Measurements from ENCODE around the gene SLC25A20. TPM values are rescaled to one million over a fixed set of nuclear protein-coding genes. Genes with fewer than 3 reads are reported as not detected.

Gene SLC25A20
- polyA plus RNA-seq, 3 donors: 43.6 to 60.8 (median 56.1) TPM

- Histone ChIP-seq H3K79me2 (ENCODE audit: insufficient read depth, low read length) (peaks cover 57% of the 10 kb centered on the region), H3K27me3 (ENCODE audit: control insufficient read depth in 2 of 2, insufficient read depth in 2 of 2, low read length in 2 of 2) (no peaks in the 10 kb centered on the region), H3K4me2 (replicated peaks; ENCODE audit: extremely low read depth, low read length, poor library complexity, severe bottlenecking) (no peak overlapping the region), H3K9ac (ENCODE audit: insufficient read depth, low read length, poor library complexity, severe bottlenecking) (no peak overlapping the region), H3K27ac (ENCODE audit: low read depth in 1 of 2, low read length in 2 of 2) (no peak overlapping the region), H3K9me3 (replicated peaks in 1 of 2; ENCODE audit: control insufficient read depth in 1 of 2, insufficient read depth in 1 of 2, low read length in 2 of 2) (no peaks in the 10 kb centered on the region), H2AFZ (ENCODE audit: insufficient read depth, low read depth, low read length, poor library complexity, severe bottlenecking) (no peak overlapping the region), H4K20me1 (ENCODE audit: insufficient read depth, low read length) (peaks cover 26% of the 10 kb centered on the region), H3K4me3 (replicated peaks in 1 of 3; ENCODE audit: low read depth in 2 of 3, low read length in 3 of 3) (no peak overlapping the region), H3K4me1 (ENCODE audit: control insufficient read depth in 1 of 2, insufficient read depth in 2 of 2, low read length in 2 of 2) (no peaks in the 10 kb centered on the region), H3K36me3 (replicated peaks in 1 of 2; ENCODE audit: control insufficient read depth in 1 of 2, insufficient read depth in 2 of 2, low read length in 2 of 2) (peaks cover 0 to 8% of the 10 kb centered on the region in 2 donors)
- Mint-ChIP-seq H3K27ac (peak overlapping the region in 2 of 7 donors; percentile 6 to 28), H3K4me3 (no peak overlapping the region), H3K9me3 (peaks cover 0 to 2% (median 0%) of the 10 kb centered on the region in 7 donors), H3K27me3 (ENCODE audit: low read depth in 3 of 3) (no peaks in the 10 kb centered on the region), H3K4me1 (peaks cover 4% of the 10 kb centered on the region), H3K36me3 (peaks cover 11 to 17% of the 10 kb centered on the region in 2 donors)
- intact Hi-C loops (cut with micrococcal nuclease): no loop called here
- no peak for TF ChIP-seq CTCF (IDR thresholded peaks at IDR 0.05)
- WGBS (ENCODE audit: insufficient coverage): 92% methylated on average over 2 of the region's 7 CpGs
- no peak for DNase-seq
These were observed 79.2 kb downstream of the SLC25A20 start for GRCh38 chr3:48819234-48820221.

- peak overlapping the region in 1 of 2 donors; percentile 76 for H3K27ac ChIP-seq (ENCODE audit: low read depth in 1 of 2, low read length in 2 of 2)
- H3K4me1 Mint-ChIP-seq: peaks cover 28% of the 10 kb centered on the region
These were observed 87.2 kb downstream of the SLC25A20 start for GRCh38 chr3:48811524-48811923.

More at GRCh38 chr3:48811524-48811923, 87.2 kb downstream of the SLC25A20 start:
- Histone ChIP-seq H3K79me2 (ENCODE audit: insufficient read depth, low read length) (peaks cover 54% of the 10 kb centered on the region), H3K36me3 (replicated peaks in 1 of 2; ENCODE audit: control insufficient read depth in 1 of 2, insufficient read depth in 2 of 2, low read length in 2 of 2) (no peaks in the 10 kb centered on the region), H3K4me2 (replicated peaks; ENCODE audit: extremely low read depth, low read length, poor library complexity, severe bottlenecking) (no peak overlapping the region), H3K9ac (ENCODE audit: insufficient read depth, low read length, poor library complexity, severe bottlenecking) (no peak overlapping the region), H2AFZ (ENCODE audit: insufficient read depth, low read depth, low read length, poor library complexity, severe bottlenecking) (no peak overlapping the region), H3K9me3 (replicated peaks in 1 of 2; ENCODE audit: control insufficient read depth in 1 of 2, insufficient read depth in 1 of 2, low read length in 2 of 2) (no peaks in the 10 kb centered on the region), H4K20me1 (ENCODE audit: insufficient read depth, low read length) (no peaks in the 10 kb centered on the region), H3K4me1 (ENCODE audit: control insufficient read depth in 1 of 2, insufficient read depth in 2 of 2, low read length in 2 of 2) (peaks cover 19 to 37% of the 10 kb centered on the region in 2 donors), H3K4me3 (replicated peaks in 1 of 3; ENCODE audit: low read depth in 2 of 3, low read length in 3 of 3) (no peak overlapping the region), H3K27me3 (ENCODE audit: control insufficient read depth in 2 of 2, insufficient read depth in 2 of 2, low read length in 2 of 2) (no peaks in the 10 kb centered on the region)
- Mint-ChIP-seq H3K27ac (peak overlapping the region; percentile 86 to 93 (median 89)), H3K36me3 (peaks cover 0 to 3% of the 10 kb centered on the region in 2 donors), H3K9me3 (peaks cover 0 to 10% (median 0%) of the 10 kb centered on the region in 7 donors), H3K27me3 (ENCODE audit: low read depth in 3 of 3) (peaks cover 0 to 2% (median 0%) of the 10 kb centered on the region in 3 donors), H3K4me3 (no peak overlapping the region)
- no CpG with 5 or more reads among the region's 3 CpGs for WGBS (ENCODE audit: insufficient coverage)
- DNase-seq: no peak
- no peak for TF ChIP-seq CTCF (IDR thresholded peaks at IDR 0.05)
- intact Hi-C loops (cut with micrococcal nuclease): loop anchor here (5.0 kb wide), 1 partner anchor 36 kb away; the partner anchor contains the start of gene PRKAR2A (in 2 of the 2)

Other genes with a start within 250 kb of the SLC25A20 start
- gene CELSR3, start 236.0 kb downstream of the SLC25A20 start, polyA plus RNA-seq: under 1 TPM in 1 of 3 donors, not detected in 2; 0.95 TPM
- 10 to 100 TPM in 1 of 3 donors, 1 to 10 TPM in 2; 4.2 to 14.8 (median 4.3) TPM for gene NCKIPSD, start 213.0 kb downstream of the SLC25A20 start, polyA plus RNA-seq
- gene IP6K2, start 181.7 kb downstream of the SLC25A20 start, polyA plus RNA-seq: 10 to 100 TPM; 16.5 to 53.8 (median 18.7) TPM
- 10 to 100 TPM in 2 of 3 donors, 1 to 10 TPM in 1; 7.5 to 13.0 (median 12.3) TPM for gene PRKAR2A, start 51.0 kb downstream of the SLC25A20 start, polyA plus RNA-seq
- 10 to 100 TPM; 68.2 to 94.8 (median 72.2) TPM for gene ARIH2, start 20.0 kb upstream of the SLC25A20 start, polyA plus RNA-seq
- 10 to 100 TPM; 14.9 to 40.0 (median 18.1) TPM for gene P4HTM, start 91.4 kb upstream of the SLC25A20 start, polyA plus RNA-seq
- 100 to 1,000 TPM in 1 of 3 donors, 10 to 100 TPM in 2; 30.6 to 103 (median 46.3) TPM for gene WDR6, start 108.5 kb upstream of the SLC25A20 start, polyA plus RNA-seq
- gene DALRD3, start 119.7 kb upstream of the SLC25A20 start, polyA plus RNA-seq: 10 to 100 TPM; 15.0 to 42.1 (median 20.0) TPM
- gene NDUFAF3, start 123.2 kb upstream of the SLC25A20 start, polyA plus RNA-seq: 10 to 100 TPM; 42.1 to 93.4 (median 88.8) TPM
- gene IMPDH2, start 130.5 kb upstream of the SLC25A20 start, polyA plus RNA-seq: 10 to 100 TPM; 20.8 to 67.3 (median 21.0) TPM
- 100 to 1,000 TPM in 1 of 3 donors, 10 to 100 TPM in 1, 1 to 10 TPM in 1; 9.3 to 150 (median 16.1) TPM for gene QRICH1, start 195.2 kb upstream of the SLC25A20 start, polyA plus RNA-seq
- gene QARS1, start 205.9 kb upstream of the SLC25A20 start, polyA plus RNA-seq: 100 to 1,000 TPM; 142 to 326 (median 142) TPM
- 10 to 100 TPM; 18.4 to 55.7 (median 24.1) TPM for gene USP19, start 221.9 kb upstream of the SLC25A20 start, polyA plus RNA-seq
- gene LAMB2, start 234.2 kb upstream of the SLC25A20 start, polyA plus RNA-seq: 10 to 100 TPM in 1 of 3 donors, 1 to 10 TPM in 2; 4.0 to 59.3 (median 7.6) TPM

Measured in CD14-positive monocyte (primary cell).